Epithelial cell of proximal tubule (primary cell): ENCODE results near the gene RXRA. TPM values are rescaled to one million over a fixed set of nuclear protein-coding genes. Genes with fewer than 3 reads are reported as not detected.
A peak's percentile ranks its signal among the peaks of the same experiment; 100 is the strongest.

Experiments used
- DNase-seq: peaks from one replicate; pipeline ENCODE4 v3.0.0-alpha.2; 2011; ENCODE audit warnings: low read depth
- H3K4me3 ChIP-seq: 2 replicates; pipeline ENCODE4 v1.5.1; 2011; ENCODE audit warnings: low read depth, mild to moderate bottlenecking, low read length
- total RNA-seq: library from RNA; depleted of rRNA; stranded (reverse); fragments of >200 nt; gene quantifications from 2 replicates; pipeline ENCODE4 v1.2.3, GENCODE V29; 2015
- TF ChIP-seq, protein P1 (sequence below): conservative IDR thresholded peaks from 2 replicates; pipeline ENCODE4 v1.5.1; 2012; ENCODE audit warnings: low read depth, mild to moderate bottlenecking, low read length

Gene RXRA
- total RNA-seq, 1 donor from 2014 or later, result 8.4 TPM

DNA sequence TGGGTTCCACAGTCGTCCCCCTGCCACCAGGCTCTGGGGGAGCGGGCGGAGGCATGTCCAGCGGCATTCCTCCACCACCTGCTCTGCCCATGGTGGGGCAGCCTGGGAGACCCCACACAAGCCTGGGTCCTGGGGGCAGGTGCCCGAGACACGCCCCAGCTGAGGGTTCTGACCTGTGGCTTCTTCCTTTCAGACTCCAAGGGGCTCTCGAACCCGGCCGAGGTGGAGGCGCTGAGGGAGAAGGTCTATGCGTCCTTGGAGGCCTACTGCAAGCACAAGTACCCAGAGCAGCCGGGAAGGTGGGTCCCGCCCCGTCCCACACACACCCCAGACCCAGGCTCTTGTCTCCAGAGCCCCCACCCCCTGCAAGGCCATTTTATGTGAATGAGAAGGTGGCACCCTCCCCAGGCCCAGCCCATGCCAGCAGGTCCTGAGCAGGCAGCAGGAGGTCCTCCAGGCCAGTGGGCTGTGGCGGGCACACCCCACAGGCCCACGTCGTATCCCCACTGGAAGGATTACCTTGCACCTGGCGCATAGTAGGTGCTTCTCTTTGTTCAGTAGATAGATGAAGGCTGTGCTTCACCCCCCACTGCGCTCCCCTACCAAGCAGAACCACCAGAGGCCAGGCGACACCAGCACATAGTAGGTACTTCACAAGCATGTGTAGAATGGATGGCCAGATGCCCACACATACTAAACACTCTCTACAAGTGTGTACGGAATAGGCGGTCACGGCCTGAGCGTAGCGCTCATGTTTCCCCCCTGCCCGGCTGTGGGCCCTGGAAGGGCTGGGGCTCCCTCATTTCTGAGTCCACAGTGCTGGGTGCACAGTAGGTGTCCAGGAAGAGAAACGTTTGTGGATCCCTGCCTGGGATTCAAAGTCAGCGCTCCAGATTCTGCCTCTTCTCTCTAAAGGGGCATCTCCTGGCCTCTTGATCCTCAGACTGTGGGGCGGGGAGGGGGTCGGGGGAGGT, 107.9 kb downstream of the RXRA start:
- no peak overlapping the region for H3K4me3 ChIP-seq
- TF ChIP-seq, protein P1, sequence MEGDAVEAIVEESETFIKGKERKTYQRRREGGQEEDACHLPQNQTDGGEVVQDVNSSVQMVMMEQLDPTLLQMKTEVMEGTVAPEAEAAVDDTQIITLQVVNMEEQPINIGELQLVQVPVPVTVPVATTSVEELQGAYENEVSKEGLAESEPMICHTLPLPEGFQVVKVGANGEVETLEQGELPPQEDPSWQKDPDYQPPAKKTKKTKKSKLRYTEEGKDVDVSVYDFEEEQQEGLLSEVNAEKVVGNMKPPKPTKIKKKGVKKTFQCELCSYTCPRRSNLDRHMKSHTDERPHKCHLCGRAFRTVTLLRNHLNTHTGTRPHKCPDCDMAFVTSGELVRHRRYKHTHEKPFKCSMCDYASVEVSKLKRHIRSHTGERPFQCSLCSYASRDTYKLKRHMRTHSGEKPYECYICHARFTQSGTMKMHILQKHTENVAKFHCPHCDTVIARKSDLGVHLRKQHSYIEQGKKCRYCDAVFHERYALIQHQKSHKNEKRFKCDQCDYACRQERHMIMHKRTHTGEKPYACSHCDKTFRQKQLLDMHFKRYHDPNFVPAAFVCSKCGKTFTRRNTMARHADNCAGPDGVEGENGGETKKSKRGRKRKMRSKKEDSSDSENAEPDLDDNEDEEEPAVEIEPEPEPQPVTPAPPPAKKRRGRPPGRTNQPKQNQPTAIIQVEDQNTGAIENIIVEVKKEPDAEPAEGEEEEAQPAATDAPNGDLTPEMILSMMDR, result no peak
- DNase-seq, result no peak

DNA sequence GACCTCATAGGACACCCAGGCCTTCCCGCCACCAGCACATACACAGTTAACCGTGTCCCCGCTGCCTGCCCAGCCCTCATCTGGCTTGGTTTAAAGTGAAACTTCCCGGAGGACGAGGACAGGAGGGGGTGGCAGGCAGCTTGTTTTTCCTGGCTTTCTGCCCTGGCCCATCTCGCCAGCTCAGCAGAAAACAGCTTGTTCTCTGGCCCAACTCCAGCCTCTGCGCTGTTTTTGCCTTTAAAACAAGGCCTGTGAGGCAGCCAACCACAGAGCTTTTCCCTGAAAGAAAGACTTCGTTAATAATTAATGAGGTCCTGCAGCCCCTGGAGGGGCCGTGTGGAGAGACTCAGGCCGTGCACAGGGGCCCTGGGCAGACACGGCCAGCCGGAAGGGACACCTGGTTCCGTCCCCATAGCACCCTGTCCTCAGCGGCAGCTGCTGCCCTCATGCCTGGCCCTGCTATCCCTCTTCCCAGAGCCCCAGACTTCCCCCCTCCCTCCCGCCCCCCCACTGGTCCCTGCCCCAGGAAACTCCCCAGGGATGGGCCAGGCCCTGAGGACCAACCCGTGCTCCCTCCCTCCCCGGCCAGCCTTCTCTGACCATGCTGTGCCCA, 108.7 kb downstream of the RXRA start:
- TF ChIP-seq, protein P1, result no peak
- peak; percentile 90 for DNase-seq
- H3K4me3 ChIP-seq, result no peak overlapping the region

DNA sequence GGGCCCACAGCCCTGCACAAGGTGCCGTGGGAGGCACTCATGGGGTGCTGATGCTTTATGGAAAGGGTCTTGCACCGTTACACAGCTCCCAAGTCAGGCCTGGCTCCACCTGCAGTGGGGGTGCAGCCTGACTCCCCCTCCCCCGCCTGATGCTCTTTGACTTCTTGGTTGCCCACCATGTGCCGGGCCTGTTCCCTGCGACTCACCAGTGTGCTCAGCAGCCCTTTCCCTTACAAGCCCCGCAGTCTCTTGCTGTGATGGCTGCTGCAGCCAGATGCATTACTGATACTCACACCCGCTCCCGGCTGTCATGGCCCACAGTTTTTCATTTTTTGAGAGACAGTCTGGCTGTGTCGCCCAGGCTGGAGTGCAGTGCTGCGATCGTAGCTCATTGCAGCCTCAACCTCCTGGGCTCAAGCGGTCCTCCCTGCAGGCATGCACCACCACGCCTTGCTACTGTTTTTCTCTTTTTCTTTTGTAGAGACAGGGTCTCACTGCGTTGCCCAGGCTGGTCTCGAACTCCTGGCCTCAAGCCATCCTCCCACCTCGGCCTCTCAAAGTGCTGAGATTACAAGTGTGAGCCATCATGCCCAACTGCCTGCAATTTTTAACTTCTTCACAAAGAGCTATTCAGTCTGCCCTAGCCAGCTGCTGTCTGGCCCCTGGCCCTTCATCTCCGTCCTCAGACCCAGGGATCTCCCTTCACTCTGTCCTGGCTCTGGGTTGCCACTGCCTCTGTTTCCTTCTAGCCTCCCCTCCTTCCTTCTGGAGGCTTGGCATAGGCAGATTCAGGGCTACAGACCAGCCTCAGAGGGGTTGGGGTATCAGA, 109.5 kb downstream of the RXRA start:
- TF ChIP-seq, protein P1, result no peak
- DNase-seq, result no peak

DNA sequence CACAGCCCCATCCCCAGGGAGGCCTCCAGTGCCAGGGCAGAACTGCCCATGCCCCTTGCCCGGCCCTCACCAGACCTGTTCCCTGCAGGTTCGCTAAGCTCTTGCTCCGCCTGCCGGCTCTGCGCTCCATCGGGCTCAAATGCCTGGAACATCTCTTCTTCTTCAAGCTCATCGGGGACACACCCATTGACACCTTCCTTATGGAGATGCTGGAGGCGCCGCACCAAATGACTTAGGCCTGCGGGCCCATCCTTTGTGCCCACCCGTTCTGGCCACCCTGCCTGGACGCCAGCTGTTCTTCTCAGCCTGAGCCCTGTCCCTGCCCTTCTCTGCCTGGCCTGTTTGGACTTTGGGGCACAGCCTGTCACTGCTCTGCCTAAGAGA, 110.1 kb downstream of the RXRA start:
- TF ChIP-seq, protein P1, result no peak
- no peak overlapping the region for H3K4me3 ChIP-seq
- no peak for DNase-seq

More for the DNA sequence above, 109.5 kb downstream of the RXRA start:
- no peak overlapping the region for H3K4me3 ChIP-seq

DNA sequence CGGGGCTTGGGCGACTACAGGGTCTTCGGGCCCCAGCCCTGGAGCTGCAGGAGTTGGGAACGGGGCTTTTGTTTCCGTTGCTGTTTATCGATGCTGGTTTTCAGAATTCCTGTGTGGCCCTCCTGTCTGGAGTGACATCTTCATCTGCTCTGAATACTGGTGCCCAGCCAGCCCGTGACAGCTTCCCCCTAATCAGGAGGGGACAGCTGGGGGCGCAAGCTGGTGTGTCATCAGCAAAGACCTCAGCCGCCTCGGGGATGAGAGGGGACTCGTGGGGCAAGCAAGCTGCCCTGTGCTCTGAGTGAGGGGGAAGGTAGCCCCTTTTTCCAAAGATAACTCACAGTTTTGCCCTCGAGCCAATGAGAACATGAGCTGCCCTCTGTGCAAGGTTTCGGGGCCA, 110.7 kb downstream of the RXRA start:
- TF ChIP-seq, protein P1, result no peak
- H3K4me3 ChIP-seq, result no peak overlapping the region
- DNase-seq, result no peak

DNA sequence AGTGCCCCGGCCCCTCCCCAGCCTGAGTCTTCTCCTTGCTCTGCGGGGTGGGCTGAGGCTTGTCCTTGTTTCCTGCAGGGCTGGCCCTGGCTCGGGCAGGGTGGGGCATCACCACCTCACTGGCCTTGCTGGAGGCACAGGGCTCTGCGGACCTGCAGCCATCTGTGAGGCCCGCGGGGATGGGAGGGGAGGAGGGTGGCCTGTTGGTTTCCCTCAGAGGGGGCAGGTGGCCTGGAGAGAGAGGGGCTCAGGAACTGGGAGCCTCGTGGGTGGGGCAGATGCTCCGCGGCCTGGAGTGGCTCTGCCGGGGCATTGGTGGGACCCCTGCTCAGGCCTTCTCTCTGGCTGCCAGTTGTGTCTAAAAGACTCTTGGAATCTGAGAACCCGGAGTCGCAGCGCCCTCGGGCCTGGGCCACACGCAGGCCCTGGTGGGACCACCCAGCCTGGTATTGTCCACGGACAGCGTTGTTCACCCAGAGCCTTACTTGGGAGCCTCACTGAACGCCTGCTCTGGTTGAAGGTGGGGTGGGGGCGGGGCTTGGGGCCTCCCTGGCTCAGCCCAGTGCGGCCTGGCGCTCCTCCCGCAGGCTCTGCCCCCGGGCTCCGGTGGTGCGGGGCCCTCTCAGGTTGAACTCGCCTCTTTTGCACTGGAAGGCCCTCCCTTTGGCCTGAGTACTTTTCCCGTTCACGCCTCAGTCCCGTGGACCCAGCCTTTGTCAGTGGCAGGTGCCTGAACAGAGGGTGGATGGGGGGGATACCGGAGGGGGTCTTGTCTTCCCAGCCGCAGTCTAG, 111.3 kb downstream of the RXRA start:
- TF ChIP-seq, protein P1, result no peak
- no peak overlapping the region for H3K4me3 ChIP-seq
- DNase-seq, result no peak
